CD14-positive monocyte (primary cell): Measurements from ENCODE around the gene BRAT1. TPM values are rescaled to one million over a fixed set of nuclear protein-coding genes. Genes with fewer than 3 reads are reported as not detected.

Experiments used
- DNase-seq, 3 donors: peaks; one replicate each; pipeline ENCODE4 v3.0.0-alpha.2; 2011 to 2022
- H2AFZ ChIP-seq: 2 replicates; pipeline ENCODE4 v1.6.0; 2012; ENCODE audit warnings: mild to moderate bottlenecking, low read depth, low read length, inconsistent platforms; ENCODE audit not compliant: insufficient read depth, poor library complexity, severe bottlenecking
- H3K27ac ChIP-seq, 2 donors: 1 replicate in 1 of 2; 2 replicates in 1 of 2; pipeline ENCODE4 v1.5.1; 2012 to 2013; ENCODE audit warnings: low read length in 2 of 2, control low read depth in 1 of 2, inconsistent platforms in 1 of 2, low read depth in 1 of 2, mild to moderate bottlenecking in 1 of 2
- H3K27me3 ChIP-seq, 2 donors: one replicate each; pipeline versions ENCODE4 v1.6.0 to v1.6.1; 2011 to 2013; ENCODE audit warnings: low read length in 2 of 2; ENCODE audit not compliant: control insufficient read depth in 2 of 2, insufficient read depth in 2 of 2
- H3K36me3 ChIP-seq, 2 donors: replicated peaks in 1 of 2; 1 replicate in 1 of 2; 2 replicates in 1 of 2; pipeline versions ENCODE4 v1.5.1 to v1.6.1; 2012 to 2013; ENCODE audit warnings: low read length in 2 of 2, control low read depth in 1 of 2, inconsistent platforms in 1 of 2, mild to moderate bottlenecking in 1 of 2; ENCODE audit not compliant: insufficient read depth in 2 of 2, control insufficient read depth in 1 of 2
- H3K4me1 ChIP-seq, 2 donors: 1 replicate in 1 of 2; 2 replicates in 1 of 2; pipeline versions ENCODE4 v1.5.1 to v1.6.1; 2012 to 2013; ENCODE audit warnings: low read length in 2 of 2, control low read depth in 1 of 2, inconsistent platforms in 1 of 2, mild to moderate bottlenecking in 1 of 2, moderate library complexity in 1 of 2; ENCODE audit not compliant: insufficient read depth in 2 of 2, control insufficient read depth in 1 of 2
- H3K4me2 ChIP-seq: replicated peaks from 2 replicates; pipeline ENCODE3; 2012; ENCODE audit warnings: low read length, moderate library complexity, mild to moderate bottlenecking; ENCODE audit not compliant: poor library complexity, severe bottlenecking; ENCODE audit errors: extremely low read depth
- H3K4me3 ChIP-seq, 3 experiments: fragments of 200-600 bp in 1 of 3; sonication (generic) in 1 of 3; replicated peaks in 1 of 3; 1 replicate in 2 of 3; 2 replicates in 1 of 3; pipeline ENCODE4 v1.5.1; 2011 to 2013; ENCODE audit warnings: low read length in 3 of 3, mild to moderate bottlenecking in 3 of 3, control low read depth in 2 of 3, low read depth in 2 of 3, inconsistent platforms in 1 of 3, moderate library complexity in 1 of 3
- H3K79me2 ChIP-seq: 2 replicates; pipeline ENCODE4 v1.6.0; 2012; ENCODE audit warnings: mild to moderate bottlenecking, control low read depth, inconsistent platforms, low read length, moderate library complexity; ENCODE audit not compliant: insufficient read depth
- H3K9ac ChIP-seq: 2 replicates; pipeline ENCODE4 v1.6.0; 2017; ENCODE audit warnings: low read length, mild to moderate bottlenecking; ENCODE audit not compliant: insufficient read depth, poor library complexity, severe bottlenecking
- H3K9me3 ChIP-seq, 2 donors: replicated peaks in 1 of 2; 1 replicate in 1 of 2; 2 replicates in 1 of 2; pipeline versions ENCODE4 v1.5.1 to v1.6.1; 2012 to 2013; ENCODE audit warnings: low read length in 2 of 2, control low read depth in 1 of 2; ENCODE audit not compliant: control insufficient read depth in 1 of 2, insufficient read depth in 1 of 2
- H4K20me1 ChIP-seq: 2 replicates; pipeline ENCODE4 v1.6.0; 2012; ENCODE audit warnings: mild to moderate bottlenecking, low read length, control low read depth, moderate library complexity; ENCODE audit not compliant: insufficient read depth
- H3K27ac Mint-ChIP-seq, 7 donors: one replicate each; pipeline ENCODE4 v1.8.0; 2020; ENCODE audit warnings: mild to moderate bottlenecking in 7 of 7, mixed read lengths in 7 of 7, moderate library complexity in 6 of 7, inconsistent platforms in 2 of 7
- H3K27me3 Mint-ChIP-seq, 3 donors: one replicate each; pipeline ENCODE4 v1.8.0; 2021 to 2022; ENCODE audit warnings: low read depth in 3 of 3, mild to moderate bottlenecking in 3 of 3, mixed read lengths in 3 of 3, moderate library complexity in 3 of 3, inconsistent platforms in 1 of 3
- H3K36me3 Mint-ChIP-seq, 2 donors: one replicate each; pipeline ENCODE4 v1.8.0; 2020; ENCODE audit warnings: mixed read lengths in 2 of 2, inconsistent platforms in 1 of 2, mild to moderate bottlenecking in 1 of 2
- H3K4me1 Mint-ChIP-seq: one replicate; pipeline ENCODE4 v1.8.0; 2020; ENCODE audit warnings: mild to moderate bottlenecking, mixed read lengths
- H3K4me3 Mint-ChIP-seq, 2 donors: one replicate each; pipeline ENCODE4 v1.8.0; 2020; ENCODE audit warnings: mild to moderate bottlenecking in 2 of 2, mixed read lengths in 2 of 2, moderate library complexity in 1 of 2
- H3K9me3 Mint-ChIP-seq, 7 donors: one replicate each; pipeline ENCODE4 v1.8.0; 2020 to 2022; ENCODE audit warnings: mixed read lengths in 7 of 7, mild to moderate bottlenecking in 6 of 7, moderate library complexity in 6 of 7, inconsistent platforms in 2 of 7
- WGBS: methylation state at CpG from one replicate; pipeline ENCODE4 v1.1.5; 2013; ENCODE audit warnings: missing lambda C conversion rate; ENCODE audit not compliant: insufficient coverage; 5-methylcytosine and 5-hydroxymethylcytosine counted together
- intact Hi-C, 2 donors: fragments of 100-400 bp; cut with micrococcal nuclease; formaldehyde crosslinking; loops; one replicate each; pipeline versions ENCODE4 v1.15.0 to v1.15.1; 2023
- polyA plus RNA-seq, 3 donors: library from polyadenylated mRNA; depleted of rRNA in 1 of 3; unstranded in 2 of 3; stranded (reverse) in 1 of 3; fragments of 300-500 nt in 2 of 3; fragments of >200 nt in 1 of 3; fragmentation: Illumina TruSeq in 2 of 3; gene quantifications; 1 replicate in 2 of 3; 2 replicates in 1 of 3; pipeline ENCODE4 v1.2.3, GENCODE V29; 2012 to 2021
- TF ChIP-seq, protein P1 (sequence below): fragments of 200-600 bp; IDR thresholded peaks from one replicate; pipeline ENCODE4 v1.8.0; 2022; ENCODE audit warnings: antibody characterized with exemption, mild to moderate bottlenecking

BRAT1 gene
- polyA plus RNA-seq, 3 donors: 31.6 to 34.2 (median 32.5) TPM

DNA sequence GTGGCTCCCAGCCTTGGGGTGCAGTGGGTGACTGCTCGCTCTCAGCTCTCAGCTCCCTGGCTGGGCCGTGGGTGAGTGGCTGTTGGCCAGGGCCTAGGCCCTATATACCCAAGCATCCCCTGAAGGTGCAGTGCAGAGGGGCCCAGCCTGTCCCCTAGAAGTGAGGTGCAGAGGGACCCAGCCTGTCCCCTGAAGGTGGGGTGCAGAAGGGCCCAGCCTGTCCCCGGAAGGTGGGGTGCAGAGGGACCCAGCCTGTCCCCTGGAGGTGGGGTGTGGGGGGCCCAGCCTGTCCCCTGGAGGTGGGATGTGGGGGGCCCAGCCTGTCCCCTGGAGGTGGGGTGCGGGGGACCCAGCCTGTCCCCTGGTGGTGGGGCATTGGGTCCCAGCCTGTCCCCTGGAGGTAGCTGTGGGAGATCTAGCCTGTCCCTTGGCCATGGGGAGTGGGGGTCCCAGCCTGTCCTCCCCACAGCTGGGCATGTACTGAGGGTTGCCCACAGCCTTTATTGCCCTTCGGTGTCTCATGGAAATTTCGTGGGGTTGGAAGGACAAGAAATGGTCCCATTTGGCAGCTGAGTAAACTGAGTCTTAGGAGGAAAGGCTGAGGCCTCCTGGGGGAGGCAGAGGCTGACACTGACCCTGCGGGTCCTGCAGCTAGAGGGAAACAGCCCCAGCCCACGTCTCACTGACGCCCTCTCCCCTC is 53.2 kb downstream of the BRAT1 start:
- intact Hi-C loops: no loop called here
- no peak overlapping the region for H3K4me2 ChIP-seq
- H3K27me3 ChIP-seq: peaks cover 0 to 16% of the 10 kb centered on the region in 2 donors
- Mint-ChIP-seq H3K4me1 (no peaks in the 10 kb centered on the region), H3K9me3 (peaks cover 0 to 3% (median 0%) of the 10 kb centered on the region in 7 donors), H3K27me3 (peaks cover 16 to 25% (median 20%) of the 10 kb centered on the region in 3 donors), H3K27ac (peak overlapping the region in 1 of 7 donors; percentile 46), H3K36me3 (no peaks in the 10 kb centered on the region), H3K4me3 (no peak overlapping the region)
- H3K79me2 ChIP-seq: no peaks in the 10 kb centered on the region
- no peaks in the 10 kb centered on the region for H4K20me1 ChIP-seq
- H2AFZ ChIP-seq: no peak overlapping the region
- peaks cover 0 to 3% of the 10 kb centered on the region in 2 donors for H3K4me1 ChIP-seq
- H3K4me3 ChIP-seq: no peak overlapping the region
- no peak for DNase-seq
- H3K36me3 ChIP-seq: no peaks in the 10 kb centered on the region
- WGBS: 90% methylated on average over 6 of the region's 9 CpGs
- H3K27ac ChIP-seq: no peak overlapping the region
- TF ChIP-seq, protein P1, sequence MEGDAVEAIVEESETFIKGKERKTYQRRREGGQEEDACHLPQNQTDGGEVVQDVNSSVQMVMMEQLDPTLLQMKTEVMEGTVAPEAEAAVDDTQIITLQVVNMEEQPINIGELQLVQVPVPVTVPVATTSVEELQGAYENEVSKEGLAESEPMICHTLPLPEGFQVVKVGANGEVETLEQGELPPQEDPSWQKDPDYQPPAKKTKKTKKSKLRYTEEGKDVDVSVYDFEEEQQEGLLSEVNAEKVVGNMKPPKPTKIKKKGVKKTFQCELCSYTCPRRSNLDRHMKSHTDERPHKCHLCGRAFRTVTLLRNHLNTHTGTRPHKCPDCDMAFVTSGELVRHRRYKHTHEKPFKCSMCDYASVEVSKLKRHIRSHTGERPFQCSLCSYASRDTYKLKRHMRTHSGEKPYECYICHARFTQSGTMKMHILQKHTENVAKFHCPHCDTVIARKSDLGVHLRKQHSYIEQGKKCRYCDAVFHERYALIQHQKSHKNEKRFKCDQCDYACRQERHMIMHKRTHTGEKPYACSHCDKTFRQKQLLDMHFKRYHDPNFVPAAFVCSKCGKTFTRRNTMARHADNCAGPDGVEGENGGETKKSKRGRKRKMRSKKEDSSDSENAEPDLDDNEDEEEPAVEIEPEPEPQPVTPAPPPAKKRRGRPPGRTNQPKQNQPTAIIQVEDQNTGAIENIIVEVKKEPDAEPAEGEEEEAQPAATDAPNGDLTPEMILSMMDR: no peak
- no peak overlapping the region for H3K9ac ChIP-seq
- H3K9me3 ChIP-seq: no peaks in the 10 kb centered on the region

DNA sequence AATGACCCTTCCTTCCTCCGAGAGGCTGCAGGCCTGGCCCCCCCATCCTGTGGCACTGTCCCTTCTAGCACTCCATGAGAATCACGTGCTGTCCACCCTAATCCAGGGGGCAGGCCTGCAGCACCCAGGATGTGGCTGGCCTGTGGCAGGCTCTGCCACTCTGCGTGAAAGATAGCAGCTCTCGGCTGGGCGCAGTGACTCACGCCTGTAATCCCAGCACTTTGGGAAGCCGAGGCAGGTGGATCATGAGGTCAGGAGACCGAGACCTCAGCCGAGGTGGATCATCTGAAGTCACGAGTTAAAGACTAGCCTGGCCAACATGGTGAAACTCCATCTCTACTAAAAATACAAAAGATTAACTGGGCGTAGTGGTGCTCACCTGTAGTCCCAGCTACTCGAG is 54.6 kb downstream of the BRAT1 start:
- Histone ChIP-seq H3K4me2 (no peak overlapping the region), H3K27ac (no peak overlapping the region), H3K9ac (no peak overlapping the region), H3K36me3 (no peaks in the 10 kb centered on the region), H3K79me2 (no peaks in the 10 kb centered on the region), H4K20me1 (no peaks in the 10 kb centered on the region), H3K4me3 (no peak overlapping the region), H3K9me3 (no peaks in the 10 kb centered on the region), H3K27me3 (peaks cover 0 to 16% of the 10 kb centered on the region in 2 donors), H2AFZ (no peak overlapping the region), H3K4me1 (peaks cover 0 to 3% of the 10 kb centered on the region in 2 donors)
- Mint-ChIP-seq H3K36me3 (no peaks in the 10 kb centered on the region), H3K27me3 (peaks cover 16 to 32% (median 24%) of the 10 kb centered on the region in 3 donors), H3K9me3 (peaks cover 0 to 4% (median 2%) of the 10 kb centered on the region in 7 donors), H3K4me3 (no peak overlapping the region), H3K4me1 (no peaks in the 10 kb centered on the region), H3K27ac (no peak overlapping the region)
- WGBS: 94% methylated on average over 9 of the region's 12 CpGs
- TF ChIP-seq, protein P1: no peak
- intact Hi-C loops: no loop called here
- no peak for DNase-seq
